Large intestine (tissue), 12 donors: ENCODE data around the gene TICRR. TPM values are rescaled to one million over a fixed set of nuclear protein-coding genes. Genes with fewer than 3 reads are reported as not detected.

Experiments used
- DNase-seq, 2 donors: peaks; one replicate each; pipeline versions ENCODE4 v3.0.0 to v3.0.0-alpha.2; 2013
- H3K27ac ChIP-seq: one replicate; pipeline ENCODE4 v1.5.1; 2013; ENCODE audit warnings: low read length
- H3K27me3 ChIP-seq: 2 replicates; pipeline ENCODE4 v1.6.1; 2013; ENCODE audit warnings: low read length; ENCODE audit not compliant: control insufficient read depth, insufficient read depth
- H3K36me3 ChIP-seq: 2 replicates; pipeline ENCODE4 v1.6.1; 2013; ENCODE audit warnings: low read length; ENCODE audit not compliant: control insufficient read depth, insufficient read depth
- H3K4me1 ChIP-seq: one replicate; pipeline ENCODE4 v1.6.1; 2013; ENCODE audit warnings: low read length; ENCODE audit not compliant: control insufficient read depth, insufficient read depth
- H3K4me3 ChIP-seq: one replicate; pipeline ENCODE4 v1.5.1; 2013; ENCODE audit warnings: low read length
- H3K9me3 ChIP-seq: one replicate; pipeline ENCODE4 v1.6.1; 2013; ENCODE audit warnings: mild to moderate bottlenecking, low read depth, low read length, moderate library complexity; ENCODE audit not compliant: control insufficient read depth
- WGBS: methylation state at CpG from one replicate; pipeline ENCODE4 v1.1.5; 2013; ENCODE audit warnings: low lambda C conversion rate; ENCODE audit not compliant: insufficient coverage; 5-methylcytosine and 5-hydroxymethylcytosine counted together
- long read RNA-seq, 11 donors: transcript quantifications; one replicate each; lab custom pipeline, GENCODE V29; 2026
- polyA plus RNA-seq: library from polyadenylated mRNA; unstranded; fragments of 120-200 nt; gene quantifications from one replicate; pipeline ENCODE4 v1.2.1, GENCODE V29; 2013

Gene TICRR, protein sequence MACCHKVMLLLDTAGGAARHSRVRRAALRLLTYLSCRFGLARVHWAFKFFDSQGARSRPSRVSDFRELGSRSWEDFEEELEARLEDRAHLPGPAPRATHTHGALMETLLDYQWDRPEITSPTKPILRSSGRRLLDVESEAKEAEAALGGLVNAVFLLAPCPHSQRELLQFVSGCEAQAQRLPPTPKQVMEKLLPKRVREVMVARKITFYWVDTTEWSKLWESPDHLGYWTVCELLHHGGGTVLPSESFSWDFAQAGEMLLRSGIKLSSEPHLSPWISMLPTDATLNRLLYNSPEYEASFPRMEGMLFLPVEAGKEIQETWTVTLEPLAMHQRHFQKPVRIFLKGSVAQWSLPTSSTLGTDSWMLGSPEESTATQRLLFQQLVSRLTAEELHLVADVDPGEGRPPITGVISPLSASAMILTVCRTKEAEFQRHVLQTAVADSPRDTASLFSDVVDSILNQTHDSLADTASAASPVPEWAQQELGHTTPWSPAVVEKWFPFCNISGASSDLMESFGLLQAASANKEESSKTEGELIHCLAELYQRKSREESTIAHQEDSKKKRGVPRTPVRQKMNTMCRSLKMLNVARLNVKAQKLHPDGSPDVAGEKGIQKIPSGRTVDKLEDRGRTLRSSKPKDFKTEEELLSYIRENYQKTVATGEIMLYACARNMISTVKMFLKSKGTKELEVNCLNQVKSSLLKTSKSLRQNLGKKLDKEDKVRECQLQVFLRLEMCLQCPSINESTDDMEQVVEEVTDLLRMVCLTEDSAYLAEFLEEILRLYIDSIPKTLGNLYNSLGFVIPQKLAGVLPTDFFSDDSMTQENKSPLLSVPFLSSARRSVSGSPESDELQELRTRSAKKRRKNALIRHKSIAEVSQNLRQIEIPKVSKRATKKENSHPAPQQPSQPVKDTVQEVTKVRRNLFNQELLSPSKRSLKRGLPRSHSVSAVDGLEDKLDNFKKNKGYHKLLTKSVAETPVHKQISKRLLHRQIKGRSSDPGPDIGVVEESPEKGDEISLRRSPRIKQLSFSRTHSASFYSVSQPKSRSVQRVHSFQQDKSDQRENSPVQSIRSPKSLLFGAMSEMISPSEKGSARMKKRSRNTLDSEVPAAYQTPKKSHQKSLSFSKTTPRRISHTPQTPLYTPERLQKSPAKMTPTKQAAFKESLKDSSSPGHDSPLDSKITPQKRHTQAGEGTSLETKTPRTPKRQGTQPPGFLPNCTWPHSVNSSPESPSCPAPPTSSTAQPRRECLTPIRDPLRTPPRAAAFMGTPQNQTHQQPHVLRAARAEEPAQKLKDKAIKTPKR (N-terminal part only)
- polyA plus RNA-seq, result 3.9 TPM
- long read RNA-seq, donor 1, result 0 reads
- long read RNA-seq, donor 2, partial matches to known transcripts, result 0 of 1 reads
- long read RNA-seq, donor 2, other reads (novel, unspliced or antisense), result 0 of 1 reads
- long read RNA-seq, donor 3, result 0 reads
- long read RNA-seq, donor 4, result 0 reads
- long read RNA-seq, donor 5, result 0 reads
- long read RNA-seq, donor 6, result 0 reads
- long read RNA-seq, donor 7, result 0 reads
- long read RNA-seq, donor 8, partial matches to known transcripts, result 0 of 1 reads
- long read RNA-seq, donor 8, other reads (novel, unspliced or antisense), result 0 of 1 reads
- long read RNA-seq, donor 9, result 0 reads
- long read RNA-seq, donor 10, result 0 reads
- long read RNA-seq, donor 11, result 0 reads

DNA sequence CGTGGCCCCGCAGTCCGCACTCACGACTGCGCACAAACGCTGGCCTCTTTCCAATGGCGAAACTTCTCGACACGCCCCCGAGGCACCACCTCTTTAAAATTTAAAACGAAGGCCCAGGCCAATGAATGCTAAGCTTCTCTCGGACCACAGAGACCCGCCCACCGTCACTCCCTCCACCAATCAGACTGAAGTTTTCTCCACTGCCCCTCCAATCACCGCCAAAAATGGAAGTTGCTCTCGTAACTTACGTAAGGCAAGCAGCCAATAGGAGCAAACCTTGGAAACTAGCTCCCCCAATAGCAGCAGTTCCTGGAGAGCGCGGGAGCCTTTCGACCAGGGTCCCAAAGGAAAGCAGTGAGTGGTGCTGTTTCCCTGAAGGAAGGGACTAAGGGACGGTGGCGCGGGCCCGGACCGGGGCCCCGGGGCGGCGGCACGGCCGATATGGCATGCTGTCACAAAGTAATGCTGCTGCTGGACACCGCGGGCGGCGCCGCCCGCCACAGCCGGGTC, at the start of gene TICRR:
Gene TICRR, plus strand, starts transcription at position 324 of the 510 bp plus-strand sequence. Its CDS starts 118 bp downstream, at position 442.
- no CpG with 5 or more reads among the region's 37 CpGs for WGBS
- peak within 1 kb of the TSS; percentile 19 for H3K27ac ChIP-seq

DNA sequence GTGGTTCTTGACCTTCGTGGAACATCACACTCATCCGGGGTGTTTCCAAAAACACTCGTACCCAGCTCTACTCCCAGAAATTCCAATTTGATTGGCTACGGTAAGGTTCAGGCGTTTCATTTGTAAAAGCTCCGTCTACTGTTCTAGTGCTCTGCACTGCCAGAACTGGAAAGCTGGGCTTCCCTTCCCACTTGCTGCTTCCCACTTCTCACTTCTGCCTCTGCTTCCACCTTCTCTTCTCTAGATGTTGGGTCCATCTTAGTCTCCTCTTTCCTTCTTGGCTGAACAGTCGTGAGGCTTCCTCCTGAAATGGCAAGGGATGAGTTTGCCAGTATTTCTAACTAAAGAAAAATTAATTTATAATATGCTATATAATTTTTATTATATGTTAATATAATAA, 49.1 kb upstream of the TICRR start:
- WGBS, result no CpG with 5 or more reads among the region's 7 CpGs

More for the DNA sequence above, at the start of gene TICRR:
- Histone ChIP-seq H3K4me1 (no peaks in the 10 kb centered on the region), H3K4me3 (peak within 1 kb of the TSS; percentile 46), H3K27me3 (peaks cover 4% of the 10 kb centered on the region), H3K36me3 (no peaks in the 10 kb centered on the region), H3K9me3 (no peaks in the 10 kb centered on the region)
- peak; percentile 99 to 100 for DNase-seq

DNA sequence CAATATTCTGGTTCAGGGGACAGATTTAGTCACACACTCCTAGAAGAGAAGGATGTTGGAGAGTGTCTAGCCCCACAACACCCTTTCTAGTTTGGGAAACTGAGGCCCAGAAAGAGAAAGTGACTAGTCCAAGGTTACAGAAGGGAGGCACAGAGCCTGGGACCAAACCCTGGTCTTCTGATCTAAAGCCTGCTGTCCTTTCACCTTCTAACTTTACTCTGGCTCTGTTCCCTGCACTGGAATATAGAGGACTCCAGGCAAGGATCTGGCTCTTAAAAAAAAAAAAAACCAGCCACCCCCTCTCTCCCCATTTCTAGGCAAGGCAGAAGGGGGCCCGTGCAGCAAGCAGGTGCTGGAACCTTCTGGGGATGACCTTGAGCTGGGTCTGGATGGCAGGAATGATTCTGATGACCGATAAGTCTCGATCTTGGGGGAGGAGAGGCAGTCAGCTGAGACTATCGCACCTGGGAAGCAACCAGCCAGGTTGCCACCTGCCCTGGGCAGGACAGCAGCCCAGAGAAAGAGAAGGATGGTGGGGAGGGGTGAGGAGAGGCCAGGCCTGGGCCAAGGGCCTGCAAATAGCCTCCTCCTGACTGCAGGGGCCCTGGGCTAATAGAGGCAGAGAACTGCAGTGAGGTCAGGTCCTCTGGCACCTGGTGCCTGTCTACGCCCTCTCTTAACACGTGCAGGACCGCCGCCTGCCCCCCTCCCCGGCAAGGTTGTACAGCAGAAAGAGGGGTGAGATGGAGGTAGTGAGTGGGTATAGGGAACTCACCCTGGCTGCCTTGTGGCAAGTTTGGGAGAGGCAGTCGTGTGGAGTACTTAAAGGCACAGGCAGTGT, 48.4 kb upstream of the TICRR start:
- DNase-seq, result no peak
- WGBS, result no CpG with 5 or more reads among the region's 10 CpGs

More for the DNA sequence above, 49.1 kb upstream of the TICRR start:
- no peaks in the 10 kb centered on the region for H3K36me3 ChIP-seq
- no peaks in the 10 kb centered on the region for H3K9me3 ChIP-seq
- H3K27ac ChIP-seq, result no peak overlapping the region
- H3K4me1 ChIP-seq, result no peaks in the 10 kb centered on the region
- no peak overlapping the region for H3K4me3 ChIP-seq
- peaks cover 4% of the 10 kb centered on the region for H3K27me3 ChIP-seq
- no peak for DNase-seq

DNA sequence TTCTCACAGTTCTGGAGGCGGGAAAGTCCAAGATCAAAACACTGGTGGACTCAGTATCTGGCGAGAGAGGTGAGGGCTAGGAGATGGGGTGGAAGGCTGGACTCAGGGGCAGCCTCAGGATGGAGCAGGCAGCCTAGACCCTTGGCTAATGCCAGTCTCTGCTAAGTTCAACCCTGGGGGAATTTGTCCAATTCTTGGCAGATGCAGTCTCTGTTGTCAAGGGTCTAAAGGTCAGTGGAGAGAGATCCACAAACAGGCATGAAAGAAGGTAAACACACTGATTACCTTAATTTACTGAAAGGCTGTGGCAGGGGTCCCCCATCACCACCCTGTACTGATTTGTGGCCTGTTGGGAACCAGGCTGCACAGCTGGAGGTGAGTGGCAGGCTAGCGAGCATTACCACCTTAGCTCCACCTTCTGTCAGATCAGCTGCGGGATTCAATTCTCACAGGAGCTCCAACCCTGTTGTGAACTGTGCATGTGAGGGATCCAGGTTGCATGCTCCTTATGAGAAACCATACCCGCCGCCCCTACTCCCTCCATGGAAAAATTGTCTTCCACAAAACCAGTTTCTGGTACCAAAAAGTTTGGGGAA, 46.4 kb upstream of the TICRR start:
- H3K4me1 ChIP-seq, result no peaks in the 10 kb centered on the region
- H3K36me3 ChIP-seq, result no peaks in the 10 kb centered on the region
- no peak overlapping the region for H3K4me3 ChIP-seq
- DNase-seq, result no peak
- WGBS, result no CpG with 5 or more reads among the region's 6 CpGs
- peaks cover 2% of the 10 kb centered on the region for H3K27me3 ChIP-seq
- no peak overlapping the region for H3K27ac ChIP-seq
- H3K9me3 ChIP-seq, result no peaks in the 10 kb centered on the region

More for the DNA sequence above, 48.4 kb upstream of the TICRR start:
- Histone ChIP-seq H3K27ac (no peak overlapping the region), H3K9me3 (no peaks in the 10 kb centered on the region), H3K27me3 (peaks cover 4% of the 10 kb centered on the region), H3K4me3 (no peak overlapping the region), H3K4me1 (no peaks in the 10 kb centered on the region), H3K36me3 (no peaks in the 10 kb centered on the region)

DNA sequence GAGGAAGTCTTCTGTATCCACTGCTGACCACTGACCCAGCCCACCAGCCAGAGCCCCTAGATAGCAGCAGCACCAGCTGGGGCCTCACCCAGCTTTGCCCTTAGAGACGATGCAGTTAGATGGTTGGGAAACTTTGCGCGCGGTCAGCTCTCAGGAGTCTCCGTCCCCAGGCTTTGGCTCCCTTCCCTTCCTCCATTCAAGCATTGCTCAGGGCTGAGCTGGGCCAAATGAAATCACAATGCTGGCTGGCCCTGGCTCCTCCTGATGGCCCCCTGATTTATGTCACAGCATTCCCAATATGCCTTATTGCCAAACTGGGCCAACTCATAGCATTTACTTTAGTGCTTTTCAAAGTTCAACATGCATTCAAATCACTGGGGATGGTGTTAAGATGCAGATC, 44.3 kb upstream of the TICRR start:
- no peaks in the 10 kb centered on the region for H3K36me3 ChIP-seq
- no peak overlapping the region for H3K27ac ChIP-seq
- no CpG with 5 or more reads among the region's 5 CpGs for WGBS
- H3K9me3 ChIP-seq, result no peaks in the 10 kb centered on the region
- H3K4me3 ChIP-seq, result no peak overlapping the region
- H3K4me1 ChIP-seq, result no peaks in the 10 kb centered on the region
- no peak for DNase-seq
- H3K27me3 ChIP-seq, result no peaks in the 10 kb centered on the region

DNA sequence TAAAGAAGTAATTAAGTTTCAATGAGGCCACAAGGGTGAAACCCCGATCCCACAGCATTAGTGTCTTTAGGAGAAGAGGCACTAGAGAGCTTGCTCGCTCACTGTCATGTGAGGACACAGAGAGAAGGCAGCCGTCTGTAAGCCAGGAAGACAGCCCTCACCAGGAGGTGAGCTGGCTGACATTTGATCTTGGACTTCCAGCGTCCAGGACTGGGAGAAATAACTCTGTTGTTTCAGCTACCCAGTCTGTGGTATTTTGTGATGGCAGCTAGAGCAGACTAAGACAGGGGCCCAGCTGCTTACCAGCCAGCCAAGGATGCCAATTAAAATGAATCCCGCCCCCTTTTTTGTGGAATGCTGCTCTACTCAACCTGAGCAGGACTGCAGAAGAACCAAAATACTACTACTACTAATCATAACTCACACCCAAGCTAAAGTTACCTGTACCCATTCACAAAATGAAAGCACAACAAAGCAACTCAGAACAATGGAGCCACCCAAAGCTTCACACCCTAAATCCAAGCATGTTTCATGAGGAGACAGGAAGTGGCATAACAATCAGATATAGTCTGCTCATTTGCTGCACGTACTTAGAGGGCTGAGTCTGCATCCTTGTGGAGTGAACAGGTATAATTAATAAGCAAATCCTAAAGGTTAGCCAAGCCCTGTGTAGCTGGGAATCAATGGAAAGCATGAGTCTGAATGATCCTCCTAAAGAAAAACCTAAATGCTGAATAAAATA, 43.3 kb upstream of the TICRR start:
- Histone ChIP-seq H3K9me3 (no peaks in the 10 kb centered on the region), H3K4me3 (no peak overlapping the region), H3K4me1 (no peaks in the 10 kb centered on the region), H3K27me3 (no peaks in the 10 kb centered on the region), H3K36me3 (no peaks in the 10 kb centered on the region), H3K27ac (no peak overlapping the region)
- WGBS, result no CpG with 5 or more reads among the region's 6 CpGs
- DNase-seq, result no peak

DNA sequence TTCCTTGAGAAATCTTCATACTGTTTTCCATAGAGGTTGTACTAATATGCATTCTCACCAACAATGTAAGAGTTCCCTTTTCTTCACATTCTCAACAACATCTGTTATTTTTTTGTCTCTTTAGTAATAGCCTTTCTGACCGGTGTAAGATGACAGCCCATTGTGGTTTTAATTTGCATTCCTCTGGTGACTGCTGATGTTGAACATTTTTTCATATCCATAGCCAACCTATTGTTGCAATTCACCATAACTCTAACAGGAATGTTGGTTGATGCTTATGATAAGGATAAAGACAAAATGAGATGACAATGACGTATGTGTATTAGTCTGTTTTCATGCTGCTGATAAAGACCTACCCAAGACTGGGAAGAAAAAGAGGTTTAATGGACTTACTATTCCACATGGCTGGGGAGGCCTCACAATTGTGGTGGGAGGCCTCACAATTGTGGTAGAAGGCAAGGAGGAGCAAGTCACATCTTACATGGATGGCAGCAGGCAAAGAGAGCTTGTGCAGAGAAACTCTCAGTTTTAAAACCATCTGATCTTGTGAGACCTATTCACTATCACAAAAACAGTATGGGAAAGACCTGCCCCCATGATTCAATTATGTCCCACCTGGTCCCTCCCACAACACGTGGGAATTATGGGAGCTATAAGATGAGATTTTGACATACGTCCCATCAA, 41.3 kb upstream of the TICRR start:
- no peak overlapping the region for H3K27ac ChIP-seq
- no peaks in the 10 kb centered on the region for H3K9me3 ChIP-seq
- no peaks in the 10 kb centered on the region for H3K4me1 ChIP-seq
- H3K4me3 ChIP-seq, result no peak overlapping the region
- no peak for DNase-seq
- 83% methylated on average over 1 of the region's 4 CpGs for WGBS
- no peaks in the 10 kb centered on the region for H3K27me3 ChIP-seq
- no peaks in the 10 kb centered on the region for H3K36me3 ChIP-seq

DNA sequence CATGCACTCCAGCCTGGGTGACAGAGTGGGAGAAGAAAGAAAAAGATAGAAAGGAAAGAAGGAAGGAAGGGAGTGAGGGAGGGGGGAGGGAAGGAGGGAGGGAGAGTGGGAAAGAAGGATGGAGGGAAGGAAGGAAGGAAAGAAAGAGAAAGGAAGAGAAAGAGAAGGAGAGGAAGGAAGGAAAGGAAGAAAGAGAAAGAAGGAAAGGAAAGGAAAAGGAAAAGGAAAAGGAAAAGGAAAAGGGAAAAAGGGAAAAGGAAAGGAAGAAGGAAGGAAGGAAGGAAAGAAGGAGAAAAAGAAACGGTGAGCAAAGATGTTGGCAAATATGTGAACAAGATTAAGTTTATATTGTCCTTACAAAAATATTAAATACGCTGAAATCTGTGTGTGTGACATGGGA, 36.2 kb upstream of the TICRR start:
- H3K27ac ChIP-seq, result no peak overlapping the region
- no peak for DNase-seq
- 68% methylated on average over 2 of the region's 2 CpGs for WGBS
- peaks cover 7% of the 10 kb centered on the region for H3K27me3 ChIP-seq
- no peaks in the 10 kb centered on the region for H3K36me3 ChIP-seq
- H3K4me3 ChIP-seq, result no peak overlapping the region
- no peaks in the 10 kb centered on the region for H3K9me3 ChIP-seq
- no peaks in the 10 kb centered on the region for H3K4me1 ChIP-seq
